H9 (cell line): ENCODE results near the gene FHIT. TPM values are rescaled to one million over a fixed set of nuclear protein-coding genes. Genes with fewer than 3 reads are reported as not detected.

Experiments
- DNase-seq: peaks from one replicate; pipeline ENCODE4 v3.0.0-alpha.2; 2017
- H2AFZ ChIP-seq: one replicate; pipeline ENCODE4 v1.6.1; 2013; ENCODE audit warnings: mild to moderate bottlenecking, low read length, control low read depth, moderate library complexity
- H2AK5ac ChIP-seq: 2 replicates; pipeline ENCODE4 v1.6.1; 2013; ENCODE audit warnings: low read length, control low read depth, mixed read lengths; ENCODE audit not compliant: insufficient read length
- H2BK120ac ChIP-seq: one replicate; pipeline ENCODE4 v1.6.1; 2013; ENCODE audit warnings: low read depth, mild to moderate bottlenecking, low read length, control low read depth, inconsistent platforms; ENCODE audit not compliant: poor library complexity, severe bottlenecking
- H2BK12ac ChIP-seq: 2 replicates; pipeline ENCODE4 v1.6.1; 2013; ENCODE audit warnings: low read length, control low read depth, mixed read lengths, low read depth; ENCODE audit not compliant: insufficient read length
- H2BK15ac ChIP-seq: 2 replicates; pipeline ENCODE4 v1.6.1; 2013; ENCODE audit warnings: low read depth, low read length, control low read depth
- H2BK20ac ChIP-seq: one replicate; pipeline ENCODE4 v1.6.1; 2013; ENCODE audit warnings: low read depth, mild to moderate bottlenecking, low read length, control low read depth, inconsistent platforms; ENCODE audit not compliant: poor library complexity, severe bottlenecking
- H2BK5ac ChIP-seq: 2 replicates; pipeline ENCODE4 v1.6.1; 2013; ENCODE audit warnings: low read length, control low read depth, mixed read lengths; ENCODE audit not compliant: insufficient read length
- H3K14ac ChIP-seq: 2 replicates; pipeline ENCODE4 v1.6.1; 2013; ENCODE audit warnings: low read length, control low read depth; ENCODE audit not compliant: insufficient read depth
- H3K18ac ChIP-seq: 2 replicates; pipeline ENCODE4 v1.6.1; 2013; ENCODE audit warnings: low read depth, mild to moderate bottlenecking, mixed read lengths, low read length, control low read depth; ENCODE audit not compliant: insufficient read length
- H3K23ac ChIP-seq: 2 replicates; pipeline ENCODE4 v1.6.1; 2013; ENCODE audit warnings: low read length, control low read depth, mixed read lengths, low read depth; ENCODE audit not compliant: insufficient read length
- H3K23me2 ChIP-seq: 2 replicates; pipeline ENCODE4 v1.6.1; 2013; ENCODE audit warnings: low read depth, mild to moderate bottlenecking, mixed read lengths, low read length, control low read depth; ENCODE audit not compliant: insufficient read length, poor library complexity, severe bottlenecking
- H3K27ac ChIP-seq: 2 replicates; pipeline ENCODE4 v1.5.1; 2013; ENCODE audit warnings: low read length, control low read depth, mixed read lengths, low read depth; ENCODE audit not compliant: insufficient read length
- H3K27me3 ChIP-seq: 2 replicates; pipeline ENCODE4 v1.6.1; 2013; ENCODE audit warnings: low read length, control low read depth, inconsistent platforms; ENCODE audit not compliant: insufficient read depth
- H3K4ac ChIP-seq: 2 replicates; pipeline ENCODE4 v1.6.1; 2013; ENCODE audit warnings: low read depth, mild to moderate bottlenecking, control low read depth, inconsistent platforms, low read length, moderate library complexity
- H3K4me1 ChIP-seq: 2 replicates; pipeline ENCODE4 v1.6.1; 2013; ENCODE audit warnings: low read length, control low read depth, inconsistent platforms; ENCODE audit not compliant: insufficient read depth
- H3K4me2 ChIP-seq: 2 replicates; pipeline ENCODE4 v1.6.1; 2013; ENCODE audit warnings: low read length, control low read depth, mixed read lengths; ENCODE audit not compliant: insufficient read length, insufficient read depth
- H3K56ac ChIP-seq: 2 replicates; pipeline ENCODE4 v1.6.1; 2013; ENCODE audit warnings: low read depth, mild to moderate bottlenecking, mixed read lengths, low read length, control low read depth; ENCODE audit not compliant: insufficient read length
- H3K79me1 ChIP-seq: 2 replicates; pipeline ENCODE4 v1.6.1; 2013; ENCODE audit warnings: low read depth, mild to moderate bottlenecking, moderate library complexity, low read length, control low read depth, inconsistent platforms; ENCODE audit not compliant: insufficient read depth, poor library complexity, severe bottlenecking
- H3K79me2 ChIP-seq: 2 replicates; pipeline ENCODE4 v1.6.1; 2013; ENCODE audit warnings: low read length, control low read depth, inconsistent platforms; ENCODE audit not compliant: insufficient read depth
- H3K9ac ChIP-seq: 2 replicates; pipeline ENCODE4 v1.6.1; 2013; ENCODE audit warnings: low read length, control low read depth, mixed read lengths; ENCODE audit not compliant: insufficient read length; ENCODE audit errors: extremely low read depth
- H3K9me3 ChIP-seq: one replicate; pipeline ENCODE4 v1.6.1; 2013; ENCODE audit warnings: low read depth, low read length, inconsistent platforms; ENCODE audit not compliant: control insufficient read depth
- H3T11ph ChIP-seq: one replicate; pipeline ENCODE4 v1.6.1; 2013; ENCODE audit warnings: mild to moderate bottlenecking, low read length, control low read depth, inconsistent platforms
- H4K20me1 ChIP-seq: one replicate; pipeline ENCODE4 v1.6.1; 2013; ENCODE audit not compliant: control insufficient read depth, insufficient read length, insufficient read depth
- H4K5ac ChIP-seq: 2 replicates; pipeline ENCODE4 v1.6.1; 2013; ENCODE audit warnings: low read depth, mild to moderate bottlenecking, mixed read lengths, low read length, control low read depth; ENCODE audit not compliant: insufficient read length
- H4K8ac ChIP-seq: replicated peaks from 2 replicates; pipeline ENCODE4 v1.6.1; 2013; ENCODE audit warnings: low read length, control low read depth, mixed read lengths, low read depth; ENCODE audit not compliant: insufficient read length
- H4K91ac ChIP-seq: 2 replicates; pipeline ENCODE4 v1.6.1; 2013; ENCODE audit warnings: low read depth, mild to moderate bottlenecking, moderate library complexity, mixed read lengths, low read length, control low read depth; ENCODE audit not compliant: insufficient read length
- H3K27ac Mint-ChIP-seq, 3 experiments: 2 replicates in 2 of 3; 3 replicates in 1 of 3; pipeline ENCODE4 v1.8.0; 2020 to 2021; ENCODE audit warnings: mixed read lengths in 3 of 3, mild to moderate bottlenecking in 1 of 3, moderate library complexity in 1 of 3
- H3K27me3 Mint-ChIP-seq: 2 replicates; pipeline ENCODE4 v1.8.0; 2021; ENCODE audit warnings: low read depth, mild to moderate bottlenecking, moderate library complexity, mixed read lengths
- H3K36me3 Mint-ChIP-seq, 3 experiments: 2 replicates in 2 of 3; 3 replicates in 1 of 3; pipeline ENCODE4 v1.8.0; 2020 to 2021; ENCODE audit warnings: low read depth in 3 of 3, mixed read lengths in 3 of 3; ENCODE audit not compliant: insufficient read depth in 1 of 3
- H3K4me1 Mint-ChIP-seq, 2 experiments: 2 replicates each; pipeline ENCODE4 v1.8.0; 2020; ENCODE audit warnings: mixed read lengths in 2 of 2
- H3K4me3 Mint-ChIP-seq, 2 experiments: 2 replicates in 1 of 2; 3 replicates in 1 of 2; pipeline ENCODE4 v1.8.0; 2020 to 2021; ENCODE audit warnings: mild to moderate bottlenecking in 2 of 2, mixed read lengths in 2 of 2, moderate library complexity in 1 of 2
- H3K9me3 Mint-ChIP-seq, 2 experiments: 2 replicates in 1 of 2; 3 replicates in 1 of 2; pipeline ENCODE4 v1.8.0; 2020; ENCODE audit warnings: mild to moderate bottlenecking in 2 of 2, mixed read lengths in 2 of 2, moderate library complexity in 1 of 2
- CTCF ChIP-seq: fragments of 200-600 bp; sonication (generic); conservative IDR thresholded peaks from 3 replicates; pipeline ENCODE4 v1.8.0; 2021; ENCODE audit warnings: antibody characterized with exemption, mild to moderate bottlenecking
- WGBS: extraction: QIAGEN DNeasy Blood & Tissue Kit; methylation state at CpG from one replicate; pipeline ENCODE4 v1.1.7; 2013; ENCODE audit warnings: missing lambda C conversion rate, low lambda C conversion rate, mixed read lengths; ENCODE audit not compliant: insufficient read length; ENCODE audit errors: extremely low coverage; 5-methylcytosine and 5-hydroxymethylcytosine counted together
- total RNA-seq: library from RNA; stranded (reverse); gene quantifications from 2 replicates; pipeline ENCODE4 v1.2.1, GENCODE V29; 2021

FHIT gene
- total RNA-seq, 1 experiment from 2014 or later, result 3.0 TPM

DNA sequence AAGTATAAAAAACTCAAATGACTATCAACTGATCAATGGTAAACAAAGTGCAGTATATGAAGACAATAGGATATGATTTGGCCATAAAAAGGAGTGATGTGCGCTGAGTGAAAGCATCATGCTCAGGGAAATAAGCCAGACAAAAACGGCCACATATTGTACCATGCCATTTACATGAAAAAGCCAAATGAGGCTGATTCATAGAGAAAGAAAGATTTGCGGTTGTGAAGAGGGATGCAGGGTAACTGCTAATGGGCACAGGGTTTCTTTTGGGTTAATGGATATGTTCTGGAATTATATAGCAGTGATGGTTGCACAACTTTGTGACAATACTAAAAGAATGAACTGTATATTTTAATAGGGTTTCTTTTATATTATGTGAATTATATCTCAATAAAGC is 1324.2 kb downstream of the FHIT start:
- no peaks in the 10 kb centered on the region for H3K9me3 Mint-ChIP-seq
- no peak for TF ChIP-seq CTCF
- Histone ChIP-seq H2BK12ac (no peak overlapping the region), H3K9me3 (no peaks in the 10 kb centered on the region), H3K18ac (no peak overlapping the region), H3K4me1 (no peaks in the 10 kb centered on the region), H3K56ac (no peak overlapping the region), H2BK15ac (no peak overlapping the region), H4K20me1 (no peaks in the 10 kb centered on the region), H2BK20ac (no peak overlapping the region), H3K14ac (no peak overlapping the region), H4K91ac (no peak overlapping the region), H3K27me3 (no peaks in the 10 kb centered on the region), H3K79me2 (no peaks in the 10 kb centered on the region), H3K4me2 (no peak overlapping the region), H4K5ac (no peak overlapping the region), H2AFZ (no peak overlapping the region), H3K4ac (no peak overlapping the region), H3K27ac (no peak overlapping the region), H3T11ph (no peak overlapping the region), H4K8ac (no peak overlapping the region), H2BK120ac (no peak overlapping the region), H3K79me1 (no peaks in the 10 kb centered on the region), H3K23ac (no peak overlapping the region), H3K9ac (no peak overlapping the region), H2BK5ac (no peak overlapping the region), H2AK5ac (no peak overlapping the region), H3K23me2 (no peaks in the 10 kb centered on the region)
- H3K36me3 Mint-ChIP-seq, result no peaks in the 10 kb centered on the region; a peak in 1 of 7 replicates
- DNase-seq, result no peak
- no peak overlapping the region for H3K4me3 Mint-ChIP-seq
- H3K27ac Mint-ChIP-seq, result no peak overlapping the region
- no CpG with 5 or more reads among the region's 3 CpGs for WGBS
- no peaks in the 10 kb centered on the region for H3K27me3 Mint-ChIP-seq
- no peaks in the 10 kb centered on the region; a peak in 1 of 4 replicates for H3K4me1 Mint-ChIP-seq
